LNCAP (cell line): ENCODE results near the gene ERBB2.

Source experiments
- TF ChIP-seq, protein P1 (sequence below): fragments of 450-650 bp; IDR thresholded peaks from 2 replicates; pipeline ENCODE4 v1.5.1; 2017; ENCODE audit warnings: mild to moderate bottlenecking

ERBB2 gene

GRCh38 chr17:39677542-39678339, 22.1 kb upstream of the ERBB2 start:
- TF ChIP-seq, protein P1, sequence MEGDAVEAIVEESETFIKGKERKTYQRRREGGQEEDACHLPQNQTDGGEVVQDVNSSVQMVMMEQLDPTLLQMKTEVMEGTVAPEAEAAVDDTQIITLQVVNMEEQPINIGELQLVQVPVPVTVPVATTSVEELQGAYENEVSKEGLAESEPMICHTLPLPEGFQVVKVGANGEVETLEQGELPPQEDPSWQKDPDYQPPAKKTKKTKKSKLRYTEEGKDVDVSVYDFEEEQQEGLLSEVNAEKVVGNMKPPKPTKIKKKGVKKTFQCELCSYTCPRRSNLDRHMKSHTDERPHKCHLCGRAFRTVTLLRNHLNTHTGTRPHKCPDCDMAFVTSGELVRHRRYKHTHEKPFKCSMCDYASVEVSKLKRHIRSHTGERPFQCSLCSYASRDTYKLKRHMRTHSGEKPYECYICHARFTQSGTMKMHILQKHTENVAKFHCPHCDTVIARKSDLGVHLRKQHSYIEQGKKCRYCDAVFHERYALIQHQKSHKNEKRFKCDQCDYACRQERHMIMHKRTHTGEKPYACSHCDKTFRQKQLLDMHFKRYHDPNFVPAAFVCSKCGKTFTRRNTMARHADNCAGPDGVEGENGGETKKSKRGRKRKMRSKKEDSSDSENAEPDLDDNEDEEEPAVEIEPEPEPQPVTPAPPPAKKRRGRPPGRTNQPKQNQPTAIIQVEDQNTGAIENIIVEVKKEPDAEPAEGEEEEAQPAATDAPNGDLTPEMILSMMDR, result no peak

GRCh38 chr17:39678340-39679116, 21.3 kb upstream of the ERBB2 start:
- TF ChIP-seq, protein P1, result no peak

GRCh38 chr17:39679521-39680192, 20.2 kb upstream of the ERBB2 start:
- TF ChIP-seq, protein P1, result no peak

DNA sequence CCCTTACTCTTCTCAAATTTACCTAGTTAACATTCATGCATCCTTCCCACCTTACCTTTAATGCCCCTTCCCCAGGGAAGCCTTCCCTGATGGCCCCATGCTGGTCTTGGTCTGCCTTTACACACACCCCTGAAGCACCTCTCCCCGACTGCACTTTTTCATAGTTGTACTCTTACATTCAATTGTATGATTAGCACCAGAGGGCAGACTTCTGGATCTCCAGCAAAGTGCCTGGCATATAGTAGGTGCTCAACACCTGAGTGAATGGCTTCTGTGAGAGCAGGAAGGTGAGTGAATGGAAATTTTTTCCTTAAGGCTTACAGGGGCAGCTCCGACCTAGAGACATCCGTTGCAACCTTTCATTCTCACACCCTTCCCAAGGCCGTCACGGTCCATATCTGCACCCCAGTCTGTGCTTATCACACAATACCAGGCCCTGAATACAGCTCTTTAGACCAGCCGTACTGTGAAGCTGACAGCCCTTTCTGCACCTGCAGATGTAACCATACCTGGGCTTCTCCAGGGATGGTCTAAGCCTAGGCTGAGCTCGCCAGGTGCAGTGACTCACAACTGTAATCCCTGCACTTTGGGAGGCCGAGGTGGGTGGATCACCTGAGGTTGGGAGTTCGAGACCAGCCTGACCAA, 16.4 kb upstream of the ERBB2 start:
- TF ChIP-seq, protein P1, result no peak

- TF ChIP-seq, protein P1, result no peak
Measured at GRCh38 chr17:39684369-39685192, 15.3 kb upstream of the ERBB2 start.

- TF ChIP-seq, protein P1, result no peak
Measured at GRCh38 chr17:39687101-39687545, 12.7 kb upstream of the ERBB2 start.
